ENCODE data around the gene NCKAP5.

NCKAP5 gene

DNA sequence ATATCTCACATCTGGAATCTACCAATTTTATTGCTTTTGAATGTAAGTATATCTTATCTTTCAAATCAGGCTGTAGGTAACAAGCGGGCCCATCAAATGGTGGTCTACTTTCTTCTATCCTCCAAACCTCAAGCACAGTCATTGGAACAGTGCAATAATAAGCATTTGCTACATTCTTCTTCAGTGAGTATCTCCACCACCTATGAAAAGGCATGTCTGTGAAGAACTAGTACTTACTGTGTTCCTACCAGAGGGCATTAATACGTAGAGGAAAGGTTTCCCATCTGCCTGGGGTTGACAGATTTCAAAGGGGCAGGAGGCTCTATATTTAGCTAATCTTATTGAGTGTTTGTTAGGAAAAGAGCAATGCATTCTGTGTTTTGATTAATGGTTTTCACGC is 411.1 kb downstream of the NCKAP5 start:
- TF ChIP-seq TAF1 (IDR thresholded peaks at IDR 0.05; ENCODE audit: borderline replicate concordance, insufficient read depth, low read length) (no peak), SIN3A (IDR thresholded peaks at IDR 0.05; ENCODE audit: borderline replicate concordance, insufficient read depth, low read length) (no peak), POLR2AphosphoS5 (IDR thresholded peaks at IDR 0.05; ENCODE audit: low read depth, low read length) (no peak), FOXP2 (optimal IDR thresholded peaks at IDR 0.05; ENCODE audit: borderline replicate concordance, extremely low read depth, extremely low read length, insufficient read depth) (no peak)
- TF ChIP-seq, protein P1, sequence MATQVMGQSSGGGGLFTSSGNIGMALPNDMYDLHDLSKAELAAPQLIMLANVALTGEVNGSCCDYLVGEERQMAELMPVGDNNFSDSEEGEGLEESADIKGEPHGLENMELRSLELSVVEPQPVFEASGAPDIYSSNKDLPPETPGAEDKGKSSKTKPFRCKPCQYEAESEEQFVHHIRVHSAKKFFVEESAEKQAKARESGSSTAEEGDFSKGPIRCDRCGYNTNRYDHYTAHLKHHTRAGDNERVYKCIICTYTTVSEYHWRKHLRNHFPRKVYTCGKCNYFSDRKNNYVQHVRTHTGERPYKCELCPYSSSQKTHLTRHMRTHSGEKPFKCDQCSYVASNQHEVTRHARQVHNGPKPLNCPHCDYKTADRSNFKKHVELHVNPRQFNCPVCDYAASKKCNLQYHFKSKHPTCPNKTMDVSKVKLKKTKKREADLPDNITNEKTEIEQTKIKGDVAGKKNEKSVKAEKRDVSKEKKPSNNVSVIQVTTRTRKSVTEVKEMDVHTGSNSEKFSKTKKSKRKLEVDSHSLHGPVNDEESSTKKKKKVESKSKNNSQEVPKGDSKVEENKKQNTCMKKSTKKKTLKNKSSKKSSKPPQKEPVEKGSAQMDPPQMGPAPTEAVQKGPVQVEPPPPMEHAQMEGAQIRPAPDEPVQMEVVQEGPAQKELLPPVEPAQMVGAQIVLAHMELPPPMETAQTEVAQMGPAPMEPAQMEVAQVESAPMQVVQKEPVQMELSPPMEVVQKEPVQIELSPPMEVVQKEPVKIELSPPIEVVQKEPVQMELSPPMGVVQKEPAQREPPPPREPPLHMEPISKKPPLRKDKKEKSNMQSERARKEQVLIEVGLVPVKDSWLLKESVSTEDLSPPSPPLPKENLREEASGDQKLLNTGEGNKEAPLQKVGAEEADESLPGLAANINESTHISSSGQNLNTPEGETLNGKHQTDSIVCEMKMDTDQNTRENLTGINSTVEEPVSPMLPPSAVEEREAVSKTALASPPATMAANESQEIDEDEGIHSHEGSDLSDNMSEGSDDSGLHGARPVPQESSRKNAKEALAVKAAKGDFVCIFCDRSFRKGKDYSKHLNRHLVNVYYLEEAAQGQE (IDR thresholded peaks at IDR 0.05; ENCODE audit: insufficient read depth in 1 of 2, low read depth in 2 of 2, low read length in 2 of 2) = no peak

DNA sequence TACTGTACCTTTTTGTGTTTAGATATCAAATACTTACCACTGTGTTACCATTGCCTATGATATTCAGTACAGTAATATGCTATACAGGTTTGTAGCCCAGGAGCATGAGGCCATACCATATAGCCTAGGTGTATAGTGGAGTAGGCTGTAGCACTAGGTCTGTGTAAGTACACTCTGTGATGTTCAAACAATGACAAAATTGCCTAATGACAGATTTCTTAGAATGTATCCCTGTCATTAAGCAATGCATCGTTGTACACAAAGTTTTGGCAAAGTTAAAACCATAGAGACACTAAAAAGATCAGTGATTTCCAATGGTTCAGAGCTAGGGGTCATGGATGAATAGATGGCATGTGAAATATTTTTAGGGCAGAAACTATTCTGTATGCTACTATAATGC is 415.5 kb downstream of the NCKAP5 start:
- TF ChIP-seq POLR2AphosphoS5 (IDR thresholded peaks at IDR 0.05; ENCODE audit: low read depth, low read length) (no peak), FOXP2 (optimal IDR thresholded peaks at IDR 0.05; ENCODE audit: borderline replicate concordance, extremely low read depth, extremely low read length, insufficient read depth) (no peak), TAF1 (IDR thresholded peaks at IDR 0.05; ENCODE audit: borderline replicate concordance, insufficient read depth, low read length) (no peak), SIN3A (IDR thresholded peaks at IDR 0.05; ENCODE audit: borderline replicate concordance, insufficient read depth, low read length) (no peak)
- TF ChIP-seq, protein P1 (IDR thresholded peaks at IDR 0.05; ENCODE audit: insufficient read depth in 1 of 2, low read depth in 2 of 2, low read length in 2 of 2) = no peak

DNA sequence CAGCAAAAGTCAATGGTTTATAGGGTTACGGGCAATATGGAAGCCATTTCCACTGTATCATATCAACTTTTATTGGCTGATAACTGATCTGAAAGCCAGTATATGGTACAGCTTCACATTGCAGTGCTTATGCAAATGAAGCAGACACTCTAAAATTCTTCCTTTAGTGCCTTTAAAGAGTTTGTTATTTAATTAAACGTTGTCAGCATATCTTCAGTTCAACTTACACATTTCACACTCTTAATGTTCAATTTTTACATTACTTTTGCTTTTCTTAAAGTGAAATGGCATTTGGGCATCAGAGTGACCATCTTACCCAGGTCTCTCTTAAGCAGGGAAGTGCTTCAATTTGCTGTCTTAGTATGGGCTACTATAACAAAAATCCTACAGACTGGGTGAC is 420.1 kb downstream of the NCKAP5 start:
- TF ChIP-seq FOXP2 (optimal IDR thresholded peaks at IDR 0.05; ENCODE audit: borderline replicate concordance, extremely low read depth, extremely low read length, insufficient read depth) (no peak), TAF1 (IDR thresholded peaks at IDR 0.05; ENCODE audit: borderline replicate concordance, insufficient read depth, low read length) (no peak), SIN3A (IDR thresholded peaks at IDR 0.05; ENCODE audit: borderline replicate concordance, insufficient read depth, low read length) (no peak), POLR2AphosphoS5 (IDR thresholded peaks at IDR 0.05; ENCODE audit: low read depth, low read length) (no peak)
- TF ChIP-seq, protein P1 (IDR thresholded peaks at IDR 0.05; ENCODE audit: insufficient read depth in 1 of 2, low read depth in 2 of 2, low read length in 2 of 2) = no peak

DNA sequence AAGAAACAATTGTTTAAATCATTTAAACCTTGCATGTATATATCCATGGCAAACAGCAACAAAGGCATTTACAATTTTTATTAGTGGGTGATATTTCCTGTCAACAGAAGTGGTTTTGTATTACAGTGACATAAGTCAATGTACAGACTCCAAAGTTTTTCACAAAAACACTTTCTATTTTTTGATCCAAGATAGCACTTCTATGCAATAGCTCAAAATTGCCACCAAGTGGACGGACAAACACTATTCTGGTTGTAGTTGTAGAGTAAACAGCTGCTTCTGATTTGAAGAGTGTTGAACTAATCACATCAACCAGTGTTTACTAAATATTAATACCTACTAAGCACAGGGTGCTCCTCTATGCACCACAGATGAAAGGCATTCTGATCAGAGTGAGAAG is 421.4 kb downstream of the NCKAP5 start:
- no peak for TF ChIP-seq SIN3A (IDR thresholded peaks at IDR 0.05; ENCODE audit: borderline replicate concordance, insufficient read depth, low read length)
- no peak for TF ChIP-seq FOXP2 (optimal IDR thresholded peaks at IDR 0.05; ENCODE audit: borderline replicate concordance, extremely low read depth, extremely low read length, insufficient read depth)
- TF ChIP-seq TAF1 (IDR thresholded peaks at IDR 0.05; ENCODE audit: borderline replicate concordance, insufficient read depth, low read length) = no peak
- TF ChIP-seq, protein P1 (IDR thresholded peaks at IDR 0.05; ENCODE audit: insufficient read depth in 1 of 2, low read depth in 2 of 2, low read length in 2 of 2) = no peak

DNA sequence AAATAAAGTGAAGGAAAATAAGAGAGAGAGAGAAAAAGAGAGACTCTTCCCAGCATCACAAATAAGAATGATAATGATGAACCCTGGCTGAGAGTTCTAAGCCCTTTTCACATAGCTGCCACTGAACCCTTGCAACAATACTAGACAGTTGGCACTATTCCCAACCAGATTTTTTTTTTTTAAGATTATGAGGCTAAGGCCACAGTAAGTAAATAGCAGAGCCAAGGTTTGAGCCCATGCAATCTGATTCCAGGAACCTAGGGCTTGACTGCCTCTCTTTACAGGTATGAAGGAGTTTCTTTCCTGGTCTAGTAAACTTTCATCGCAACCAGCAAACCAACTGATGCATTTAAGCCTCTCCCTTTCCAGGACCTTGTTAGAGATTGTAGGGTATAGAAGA is 424.6 kb downstream of the NCKAP5 start:
- TF ChIP-seq POLR2AphosphoS5 (IDR thresholded peaks at IDR 0.05; ENCODE audit: low read depth, low read length) (no peak), SIN3A (IDR thresholded peaks at IDR 0.05; ENCODE audit: borderline replicate concordance, insufficient read depth, low read length) (no peak), TAF1 (IDR thresholded peaks at IDR 0.05; ENCODE audit: borderline replicate concordance, insufficient read depth, low read length) (no peak), FOXP2 (optimal IDR thresholded peaks at IDR 0.05; ENCODE audit: borderline replicate concordance, extremely low read depth, extremely low read length, insufficient read depth) (no peak)
- TF ChIP-seq, protein P1 (IDR thresholded peaks at IDR 0.05; ENCODE audit: insufficient read depth in 1 of 2, low read depth in 2 of 2, low read length in 2 of 2) = no peak

Data from PFSK-1 (cell line).